Heart right ventricle (tissue), 16 donors: ENCODE data around the gene RBM33. TPM values are rescaled to one million over a fixed set of nuclear protein-coding genes. Genes with fewer than 3 reads are reported as not detected.

Experiments used
- ATAC-seq, 8 donors: fragments of 200-7000 bp; cut with Tn5 transposase; one replicate each; pipeline ENCODE4 v1.9.1; 2020; ENCODE audit warnings: mild to moderate bottlenecking in 8 of 8, moderate library complexity in 8 of 8, moderate number of reproducible peaks in 1 of 8
- DNase-seq, 2 donors: peaks; one replicate each; pipeline ENCODE4 v3.0.0-alpha.2; 2020
- H3K27ac ChIP-seq, 10 donors: fragments of 200-600 bp; sonication (generic) in 2 of 10; one replicate each; pipeline versions ENCODE4 v1.5.0 to v1.8.0; 2020 to 2022; ENCODE audit warnings: mild to moderate bottlenecking in 3 of 10
- H3K27me3 ChIP-seq, 7 donors: fragments of 200-600 bp; one replicate each; pipeline ENCODE4 v1.8.0; 2021 to 2022; ENCODE audit warnings: mild to moderate bottlenecking in 2 of 7
- H3K36me3 ChIP-seq, 9 donors: fragments of 200-600 bp; sonication (generic) in 1 of 9; one replicate each; pipeline versions ENCODE4 v1.5.0 to v1.8.0; 2020 to 2022; ENCODE audit warnings: mild to moderate bottlenecking in 2 of 9
- H3K4me1 ChIP-seq, 9 donors: fragments of 200-600 bp; sonication (generic) in 1 of 9; one replicate each; pipeline versions ENCODE4 v1.5.0 to v1.8.0; 2020 to 2022; ENCODE audit warnings: mild to moderate bottlenecking in 4 of 9
- H3K4me3 ChIP-seq, 10 donors: fragments of 200-600 bp; sonication (generic) in 2 of 10; one replicate each; pipeline versions ENCODE4 v1.5.0 to v1.8.0; 2020 to 2022; ENCODE audit warnings: mild to moderate bottlenecking in 7 of 10, moderate library complexity in 2 of 10
- H3K9me3 ChIP-seq, 11 donors: fragments of 200-600 bp in 10 of 11; sonication (generic) in 2 of 11; one replicate each; pipeline versions ENCODE4 v1.5.0 to v1.8.0; 2013 to 2022; ENCODE audit warnings: mild to moderate bottlenecking in 2 of 11, control low read depth in 1 of 11, moderate library complexity in 1 of 11
- CTCF ChIP-seq, 9 donors: fragments of 200-600 bp; sonication (generic) in 2 of 9; IDR thresholded peaks; one replicate each; pipeline versions ENCODE4 v1.5.0 to v1.8.0; 2021 to 2022; ENCODE audit warnings: antibody characterized with exemption in 9 of 9, mild to moderate bottlenecking in 5 of 9, moderate library complexity in 1 of 9
- WGBS, 2 donors: extraction: QIAGEN DNeasy Blood & Tissue Kit; methylation state at CpG; one replicate each; pipeline ENCODE4 v1.1.7; 2013; ENCODE audit warnings: inconsistent platforms in 1 of 2; 5-methylcytosine and 5-hydroxymethylcytosine counted together
- intact Hi-C, 10 donors: fragments of 100-400 bp; cut with DNase I; formaldehyde crosslinking; loops; one replicate each; pipeline versions ENCODE4 v1.11.1 to v1.14.2; 2022
- polyA plus RNA-seq, 2 donors: library from polyadenylated mRNA; stranded (reverse); fragments of 200-250 nt; gene quantifications; one replicate each; pipeline ENCODE4 v1.2.3, GENCODE V29; 2013
- total RNA-seq, 10 donors: library from RNA; stranded (reverse); fragmentation: NEBNext Ultra II Directional in 3 of 10; extraction: Animal tissue kit (Norgen Biotek cat#: 25700) in 3 of 10; gene quantifications; one replicate each; pipeline versions ENCODE4 v1.2.1 to v1.2.4, GENCODE V29; 2021 to 2023
- donor health status: Arrhythmogenic right ventricular cardiomyopathy.
- donor health status: ischemic (EF 13 %, LVEDD 7.1; RV severe dilation, severe dysfunction).
- donor health status: healthy with polysubstance abuse.
- donor health status: DM: no; HTN: yes; CAD: no.
- donor health status: DM: no; HTN: no; CAD: no.
- donor health status: ischemic (EF 25% LVEDD 6.9; RV normal size, moderate dysfunction).
- donor health status: ischemic (EF 25% LVEDD 5.7; RV mildly dilated, moderate dysfunction).
- donor health status: healthy.
- donor health status: DM: yes; HTN: yes; CAD: no.
- donor health status: Ischemic cardiomyopathy.
- donor health status: ischemic (EF 35%, LVEDD 5.7; RV mildly dilated, moderate dysfunction).
- donor health status: nonischemic (EF 11% LVEDD 7.7; RV severe dilation, severe dysfunction).
- donor health status: DM: yes; HTN: yes; CAD: no.
- donor health status: PGD.
- donor health status: ischemic (EF 29% LVEDD 5.4; RV normal size, mild dysfunction).
- donor health status: nonischemic (EF 23%, LVEDD 6.1; RV moderate dilation, normal function).

The RBM33 gene
- total and polyA plus RNA-seq, 12 donors: 9.5 to 44.6 (median 35.7) TPM

GRCh38 chr7:155797262-155798250 lies 153.1 kb downstream of the RBM33 start:
- Histone ChIP-seq H3K27me3 (peaks cover 14 to 74% (median 70%) of the 10 kb centered on the region in 7 donors), H3K9me3 (no peaks in the 10 kb centered on the region), H3K4me3 (no peak overlapping the region), H3K27ac (no peak overlapping the region), H3K4me1 (peaks cover 0 to 9% (median 3%) of the 10 kb centered on the region in 9 donors), H3K36me3 (no peaks in the 10 kb centered on the region)
- DNase-seq (no peak), ATAC-seq (peak in 4 of 8 donors; percentile 4 to 24 (median 12))
- TF ChIP-seq CTCF (IDR thresholded peaks at IDR 0.05): peak in 1 of 9 donors; percentile 8
- WGBS, 2 donors: 67% methylated on average over 38 of the region's 38 CpGs
- intact Hi-C loops: loop anchor here in 8 of 10 donors (5.0 to 10.0 kb wide), 8 partner anchors 675 to 1477 kb away; no protein-coding TSS in a partner anchor

- peaks cover 23 to 86% (median 83%) of the 10 kb centered on the region in 7 donors for H3K27me3 ChIP-seq
- no peak for ATAC-seq
- no peak overlapping the region for H3K27ac ChIP-seq
- H3K4me3 ChIP-seq: no peak overlapping the region
- H3K36me3 ChIP-seq: no peaks in the 10 kb centered on the region
- peaks cover 0 to 17% (median 11%) of the 10 kb centered on the region in 9 donors for H3K4me1 ChIP-seq
- DNase-seq: no peak
- 72 to 75% methylated on average over 13 of the region's 13 CpGs for WGBS, 2 donors
- H3K9me3 ChIP-seq: no peaks in the 10 kb centered on the region
- intact Hi-C loops: loop anchor here in 8 of 10 donors (5.0 to 10.0 kb wide), 8 partner anchors 673 to 1476 kb away; no protein-coding TSS in a partner anchor
- TF ChIP-seq CTCF (IDR thresholded peaks at IDR 0.05): no peak
These were observed 154.4 kb downstream of the RBM33 start for GRCh38 chr7:155798673-155799439.

GRCh38 chr7:155799514-155799913 lies 155.1 kb downstream of the RBM33 start:
- intact Hi-C loops: loop anchor here in 8 of 10 donors (5.0 to 10.0 kb wide), 8 partner anchors 673 to 1475 kb away; no protein-coding TSS in a partner anchor
- Histone ChIP-seq H3K27me3 (peaks cover 28 to 93% (median 89%) of the 10 kb centered on the region in 7 donors), H3K36me3 (no peaks in the 10 kb centered on the region), H3K4me3 (no peak overlapping the region), H3K4me1 (peaks cover 0 to 24% (median 16%) of the 10 kb centered on the region in 9 donors), H3K27ac (no peak overlapping the region), H3K9me3 (no peaks in the 10 kb centered on the region)
- ATAC-seq (peak in 1 of 8 donors; percentile 29), DNase-seq (no peak)
- no peak for TF ChIP-seq CTCF (IDR thresholded peaks at IDR 0.05)
- 25 to 27% methylated on average over 19 of the region's 19 CpGs for WGBS, 2 donors

- DNase-seq: no peak
- WGBS, 2 donors: 81 to 84% methylated on average over 11 of the region's 11 CpGs
- intact Hi-C loops: loop anchor here in 2 of 10 donors (5.0 to 10.0 kb wide), 2 partner anchors 677 to 1014 kb away; no protein-coding TSS in a partner anchor
- Histone ChIP-seq H3K9me3 (no peaks in the 10 kb centered on the region), H3K4me3 (no peak overlapping the region), H3K36me3 (no peaks in the 10 kb centered on the region), H3K27ac (no peak overlapping the region), H3K4me1 (peaks cover 0 to 32% (median 24%) of the 10 kb centered on the region in 9 donors), H3K27me3 (peaks cover 34 to 99% (median 97%) of the 10 kb centered on the region in 7 donors)
- no peak for ATAC-seq
- TF ChIP-seq CTCF (IDR thresholded peaks at IDR 0.05): no peak
These were observed 155.8 kb downstream of the RBM33 start for GRCh38 chr7:155800301-155800700.
